Suprapubic skin (tissue), 4 donors: Measurements from ENCODE around the gene IRF6. TPM values are rescaled to one million over a fixed set of nuclear protein-coding genes. Genes with fewer than 3 reads are reported as not detected.
A peak's percentile ranks its signal among the peaks of the same experiment; 100 is the strongest.

Experiments used
- DNase-seq, 2 donors: peaks; one replicate each; pipeline ENCODE4 v3.0.0-alpha.2; 2019; ENCODE audit warnings: low spot score in 2 of 2
- H3K27ac ChIP-seq: fragments of 200-600 bp; sonication (generic); one replicate; pipeline ENCODE4 v1.5.1; 2019
- H3K27me3 ChIP-seq: fragments of 200-600 bp; sonication (generic); one replicate; pipeline ENCODE4 v1.5.1; 2019
- H3K36me3 ChIP-seq: fragments of 200-600 bp; sonication (generic); one replicate; pipeline ENCODE4 v1.5.1; 2019
- H3K4me1 ChIP-seq: fragments of 200-600 bp; sonication (generic); one replicate; pipeline ENCODE4 v1.5.1; 2019
- H3K4me3 ChIP-seq: fragments of 200-600 bp; sonication (generic); one replicate; pipeline ENCODE4 v1.5.1; 2019; ENCODE audit warnings: mild to moderate bottlenecking
- H3K9me3 ChIP-seq: fragments of 200-600 bp; sonication (generic); one replicate; pipeline ENCODE4 v1.5.1; 2019
- EP300 ChIP-seq: sonication (generic); formaldehyde crosslinking; IDR thresholded peaks from one replicate; pipeline ENCODE4 v1.6.1; 2017; ENCODE audit warnings: antibody characterized with exemption
- POLR2A ChIP-seq, 2 donors: fragments of 450-650 bp; IDR thresholded peaks; one replicate each; pipeline ENCODE4 v1.6.1; 2017; ENCODE audit warnings: antibody characterized with exemption in 2 of 2, mild to moderate bottlenecking in 2 of 2, moderate library complexity in 2 of 2
- POLR2AphosphoS5 ChIP-seq, 3 donors: sonication (generic); formaldehyde crosslinking; IDR thresholded peaks; one replicate each; pipeline ENCODE4 v1.6.1; 2017; ENCODE audit warnings: antibody characterized with exemption in 3 of 3
- WGBS: methylation state at CpG from one replicate; pipeline ENCODE4 v1.1.5; 2018; 5-methylcytosine and 5-hydroxymethylcytosine counted together
- total RNA-seq, 4 donors: library from RNA; depleted of rRNA; stranded (reverse); fragments of >200 nt; gene quantifications; one replicate each; pipeline ENCODE4 v1.1.0, GENCODE V29; 2016
- TF ChIP-seq, protein P1 (sequence below), 2 donors: fragments of 200-600 bp in 1 of 2; fragments of 450-650 bp in 1 of 2; sonication (generic) in 1 of 2; IDR thresholded peaks; one replicate each; pipeline ENCODE4 v1.5.1; 2016 to 2019; ENCODE audit warnings: antibody characterized with exemption in 2 of 2, mild to moderate bottlenecking in 1 of 2, moderate library complexity in 1 of 2

The IRF6 gene
- total RNA-seq, 4 donors from 2014 or later: 195 to 235 (median 227) TPM

- no peak for DNase-seq
- Histone ChIP-seq H3K9me3 (no peaks in the 10 kb centered on the region), H3K4me3 (no peak overlapping the region), H3K27me3 (peaks cover 6% of the 10 kb centered on the region), H3K36me3 (peaks cover 38% of the 10 kb centered on the region), H3K27ac (no peak overlapping the region), H3K4me1 (peaks cover 38% of the 10 kb centered on the region)
- WGBS: 93% methylated on average over 8 of the region's 10 CpGs
- no peak for TF ChIP-seq POLR2AphosphoS5 (IDR thresholded peaks at IDR 0.05)
- no peak for TF ChIP-seq EP300
- TF ChIP-seq POLR2A (IDR thresholded peaks at IDR 0.05): no peak
- TF ChIP-seq, protein P1, sequence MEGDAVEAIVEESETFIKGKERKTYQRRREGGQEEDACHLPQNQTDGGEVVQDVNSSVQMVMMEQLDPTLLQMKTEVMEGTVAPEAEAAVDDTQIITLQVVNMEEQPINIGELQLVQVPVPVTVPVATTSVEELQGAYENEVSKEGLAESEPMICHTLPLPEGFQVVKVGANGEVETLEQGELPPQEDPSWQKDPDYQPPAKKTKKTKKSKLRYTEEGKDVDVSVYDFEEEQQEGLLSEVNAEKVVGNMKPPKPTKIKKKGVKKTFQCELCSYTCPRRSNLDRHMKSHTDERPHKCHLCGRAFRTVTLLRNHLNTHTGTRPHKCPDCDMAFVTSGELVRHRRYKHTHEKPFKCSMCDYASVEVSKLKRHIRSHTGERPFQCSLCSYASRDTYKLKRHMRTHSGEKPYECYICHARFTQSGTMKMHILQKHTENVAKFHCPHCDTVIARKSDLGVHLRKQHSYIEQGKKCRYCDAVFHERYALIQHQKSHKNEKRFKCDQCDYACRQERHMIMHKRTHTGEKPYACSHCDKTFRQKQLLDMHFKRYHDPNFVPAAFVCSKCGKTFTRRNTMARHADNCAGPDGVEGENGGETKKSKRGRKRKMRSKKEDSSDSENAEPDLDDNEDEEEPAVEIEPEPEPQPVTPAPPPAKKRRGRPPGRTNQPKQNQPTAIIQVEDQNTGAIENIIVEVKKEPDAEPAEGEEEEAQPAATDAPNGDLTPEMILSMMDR (IDR thresholded peaks at IDR 0.05): no peak
Observed at GRCh38 chr1:209790286-209791193, 15.4 kb downstream of the IRF6 start.

GRCh38 chr1:209789245-209789644 lies 16.7 kb downstream of the IRF6 start:
- Histone ChIP-seq H3K4me1 (peaks cover 48% of the 10 kb centered on the region), H3K9me3 (no peaks in the 10 kb centered on the region), H3K27ac (peak overlapping the region; percentile 75), H3K27me3 (peaks cover 6% of the 10 kb centered on the region), H3K36me3 (peaks cover 28% of the 10 kb centered on the region), H3K4me3 (no peak overlapping the region)
- DNase-seq: no peak
- 88% methylated on average over 1 of the region's 1 CpG for WGBS
- TF ChIP-seq EP300 (no peak), POLR2AphosphoS5 (IDR thresholded peaks at IDR 0.05) (no peak), POLR2A (IDR thresholded peaks at IDR 0.05) (no peak)
- TF ChIP-seq, protein P1 (IDR thresholded peaks at IDR 0.05): no peak

GRCh38 chr1:209787551-209787950 lies 18.4 kb downstream of the IRF6 start:
- TF ChIP-seq EP300 (no peak), POLR2AphosphoS5 (IDR thresholded peaks at IDR 0.05) (peak in 1 of 3 donors; percentile 29)
- WGBS: 28% methylated on average over 2 of the region's 2 CpGs
- H3K36me3 ChIP-seq: peaks cover 22% of the 10 kb centered on the region

DNA sequence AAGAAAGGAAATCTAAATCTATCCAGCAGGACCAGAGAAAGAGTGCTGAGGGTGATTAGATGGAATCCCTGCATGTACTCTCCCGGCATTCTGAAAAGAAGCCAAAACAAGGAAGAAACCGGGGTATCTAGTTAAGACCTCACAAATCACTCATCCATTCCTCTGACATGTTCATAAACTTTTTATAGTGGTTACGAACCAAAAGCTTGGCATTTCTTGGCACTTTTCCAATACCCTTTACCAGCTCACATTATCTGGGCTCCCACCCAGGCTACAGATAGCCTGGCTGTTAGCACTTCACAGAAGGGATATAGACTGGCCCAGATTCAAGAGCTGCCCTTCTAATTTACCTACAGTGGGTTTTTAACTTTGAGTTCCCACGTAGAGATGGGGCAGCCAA lies 19.8 kb downstream of the IRF6 start:
- H3K27me3 ChIP-seq: peaks cover 3% of the 10 kb centered on the region
- H3K4me3 ChIP-seq: no peak overlapping the region
- peaks cover 19% of the 10 kb centered on the region for H3K36me3 ChIP-seq
- no peaks in the 10 kb centered on the region for H3K9me3 ChIP-seq
- peak overlapping the region; percentile 75 for H3K27ac ChIP-seq
- 49% methylated on average over 4 of the region's 4 CpGs for WGBS
- TF ChIP-seq POLR2AphosphoS5 (IDR thresholded peaks at IDR 0.05): no peak
- TF ChIP-seq, protein P1 (IDR thresholded peaks at IDR 0.05): no peak
- no peak for DNase-seq
- H3K4me1 ChIP-seq: peaks cover 57% of the 10 kb centered on the region

More at GRCh38 chr1:209787551-209787950, 18.4 kb downstream of the IRF6 start:
- Histone ChIP-seq H3K27me3 (peaks cover 6% of the 10 kb centered on the region), H3K27ac (peak overlapping the region; percentile 75), H3K4me3 (no peak overlapping the region), H3K9me3 (no peaks in the 10 kb centered on the region), H3K4me1 (peaks cover 61% of the 10 kb centered on the region)
- DNase-seq: no peak

DNA sequence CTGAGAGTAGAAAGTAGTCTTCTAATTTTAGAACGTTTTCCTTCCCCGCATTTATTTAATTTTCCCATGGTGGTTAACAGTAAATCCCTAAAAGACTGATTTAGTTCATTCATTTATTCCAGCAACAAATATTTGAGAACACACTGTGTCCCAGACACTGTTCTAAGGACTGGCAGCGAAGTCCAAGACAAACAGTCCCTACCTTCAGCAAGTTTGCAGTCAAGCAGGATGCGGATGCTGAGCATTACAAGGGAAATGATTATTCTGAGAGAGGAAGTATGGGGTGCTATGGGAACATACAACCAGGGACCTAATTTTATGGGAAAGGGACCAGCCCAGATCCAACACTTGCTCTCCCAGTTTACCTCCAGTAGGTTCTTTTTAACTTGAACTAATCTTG lies 20.4 kb downstream of the IRF6 start:
- 91% methylated on average over 4 of the region's 4 CpGs for WGBS
- Histone ChIP-seq H3K27me3 (peaks cover 3% of the 10 kb centered on the region), H3K4me3 (no peak overlapping the region), H3K9me3 (no peaks in the 10 kb centered on the region), H3K4me1 (peaks cover 57% of the 10 kb centered on the region), H3K36me3 (peaks cover 14% of the 10 kb centered on the region), H3K27ac (peak overlapping the region; percentile 75)
- TF ChIP-seq, protein P1 (IDR thresholded peaks at IDR 0.05): no peak
- TF ChIP-seq POLR2AphosphoS5 (IDR thresholded peaks at IDR 0.05) (no peak), EP300 (no peak), POLR2A (IDR thresholded peaks at IDR 0.05) (no peak)
- no peak for DNase-seq
